NCI-H526 treated with DMSO at 0.1 percent for 48 hours (cell line): ENCODE results near the gene TFR2.

Experiments
- DNase-seq: peaks from one replicate; lab custom pipeline; 2025; lab: John Stamatoyannopoulos, UW

The TFR2 gene

GRCh38 chr7:100612730-100613390 is 28.5 kb downstream of the TFR2 start:
- no peak for DNase-seq

- peak; percentile 99 for DNase-seq
These were observed 29.2 kb downstream of the TFR2 start, which contains the start of gene MOSPD3 for GRCh38 chr7:100611983-100612729. Gene MOSPD3, plus strand, starts transcription at chr7:100612540. Its CDS starts 252 bp downstream, at chr7:100612792.

- DNase-seq: no peak
These were observed 31.4 kb downstream of the TFR2 start for GRCh38 chr7:100609958-100610357.

- DNase-seq: no peak
These were observed 34.2 kb downstream of the TFR2 start for GRCh38 chr7:100607111-100607510.

- no peak for DNase-seq
These were observed 35.0 kb downstream of the TFR2 start for GRCh38 chr7:100606313-100606712.

- DNase-seq: no peak
These were observed 36.1 kb downstream of the TFR2 start for GRCh38 chr7:100604976-100605911.

GRCh38 chr7:100604028-100604975 is 37.0 kb downstream of the TFR2 start:
- peak; percentile 20 for DNase-seq

GRCh38 chr7:100603726-100604027 is 37.7 kb downstream of the TFR2 start:
- DNase-seq: no peak

GRCh38 chr7:100602889-100603725 is 38.2 kb downstream of the TFR2 start:
- no peak for DNase-seq

- no peak for DNase-seq
These were observed 40.7 kb downstream of the TFR2 start for GRCh38 chr7:100600730-100601038.

- DNase-seq: no peak
These were observed 41.2 kb downstream of the TFR2 start for GRCh38 chr7:100599911-100600729.

GRCh38 chr7:100598425-100598824 is 42.9 kb downstream of the TFR2 start:
- DNase-seq: no peak

GRCh38 chr7:100595188-100595587 is 46.2 kb downstream of the TFR2 start:
- no peak for DNase-seq

GRCh38 chr7:100591596-100591995 is 49.8 kb downstream of the TFR2 start:
- DNase-seq: no peak

- DNase-seq: no peak
These were observed 51.1 kb downstream of the TFR2 start for GRCh38 chr7:100590077-100590737.

- DNase-seq: no peak
These were observed 51.9 kb downstream of the TFR2 start for GRCh38 chr7:100589341-100589947.

GRCh38 chr7:100588438-100588837 is 52.9 kb downstream of the TFR2 start:
- DNase-seq: no peak

GRCh38 chr7:100586266-100587025 is 54.9 kb downstream of the TFR2 start, which contains the start of gene FBXO24:
Gene FBXO24, plus strand, starts transcription at chr7:100586328. Its CDS starts 298 bp downstream, at chr7:100586626.
- peak; percentile 99 for DNase-seq
